ENCODE results near the gene ZBTB18.

Gene ZBTB18

DNA sequence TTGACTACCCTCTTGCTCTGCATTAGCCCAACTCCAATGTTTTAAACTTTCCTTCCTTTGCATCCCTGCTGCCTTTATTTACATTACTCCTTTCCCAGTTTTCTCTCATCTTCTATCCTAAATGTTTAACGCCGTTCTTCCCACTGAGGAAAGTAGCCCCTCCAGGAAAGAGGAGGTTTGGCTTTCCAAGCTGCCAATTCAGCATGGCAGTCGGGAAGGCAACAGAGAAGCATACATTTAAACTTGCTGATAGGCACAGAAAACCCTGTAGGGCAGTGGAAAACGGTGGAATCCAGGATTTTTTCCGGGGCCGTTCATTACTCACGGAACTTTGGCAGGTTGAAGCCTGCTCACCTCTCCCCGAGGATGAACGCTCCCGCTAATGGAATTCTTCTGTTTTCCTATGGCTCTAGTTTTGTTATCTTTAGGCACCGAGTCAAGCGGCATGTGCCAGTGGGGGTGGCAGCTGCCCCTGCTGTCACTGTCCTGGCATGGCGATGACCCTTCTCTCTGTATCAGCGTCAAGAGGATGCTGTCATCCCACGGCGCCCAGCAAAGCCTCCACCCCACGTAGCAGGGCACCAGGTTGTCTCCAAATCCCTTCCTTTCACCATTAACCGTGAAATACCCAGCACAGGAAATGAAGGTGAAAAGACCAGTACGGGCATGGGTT is 48.3 kb downstream of the ZBTB18 start:
- DNase-seq (ENCODE audit: low read depth) = no peak
- TF ChIP-seq, protein P1, sequence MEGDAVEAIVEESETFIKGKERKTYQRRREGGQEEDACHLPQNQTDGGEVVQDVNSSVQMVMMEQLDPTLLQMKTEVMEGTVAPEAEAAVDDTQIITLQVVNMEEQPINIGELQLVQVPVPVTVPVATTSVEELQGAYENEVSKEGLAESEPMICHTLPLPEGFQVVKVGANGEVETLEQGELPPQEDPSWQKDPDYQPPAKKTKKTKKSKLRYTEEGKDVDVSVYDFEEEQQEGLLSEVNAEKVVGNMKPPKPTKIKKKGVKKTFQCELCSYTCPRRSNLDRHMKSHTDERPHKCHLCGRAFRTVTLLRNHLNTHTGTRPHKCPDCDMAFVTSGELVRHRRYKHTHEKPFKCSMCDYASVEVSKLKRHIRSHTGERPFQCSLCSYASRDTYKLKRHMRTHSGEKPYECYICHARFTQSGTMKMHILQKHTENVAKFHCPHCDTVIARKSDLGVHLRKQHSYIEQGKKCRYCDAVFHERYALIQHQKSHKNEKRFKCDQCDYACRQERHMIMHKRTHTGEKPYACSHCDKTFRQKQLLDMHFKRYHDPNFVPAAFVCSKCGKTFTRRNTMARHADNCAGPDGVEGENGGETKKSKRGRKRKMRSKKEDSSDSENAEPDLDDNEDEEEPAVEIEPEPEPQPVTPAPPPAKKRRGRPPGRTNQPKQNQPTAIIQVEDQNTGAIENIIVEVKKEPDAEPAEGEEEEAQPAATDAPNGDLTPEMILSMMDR (IDR thresholded peaks at IDR 0.05; ENCODE audit: low read length, missing control alignments) = no peak
- no peak overlapping the region for H3K4me3 ChIP-seq (replicated peaks; ENCODE audit: low read depth, low read length)

DNA sequence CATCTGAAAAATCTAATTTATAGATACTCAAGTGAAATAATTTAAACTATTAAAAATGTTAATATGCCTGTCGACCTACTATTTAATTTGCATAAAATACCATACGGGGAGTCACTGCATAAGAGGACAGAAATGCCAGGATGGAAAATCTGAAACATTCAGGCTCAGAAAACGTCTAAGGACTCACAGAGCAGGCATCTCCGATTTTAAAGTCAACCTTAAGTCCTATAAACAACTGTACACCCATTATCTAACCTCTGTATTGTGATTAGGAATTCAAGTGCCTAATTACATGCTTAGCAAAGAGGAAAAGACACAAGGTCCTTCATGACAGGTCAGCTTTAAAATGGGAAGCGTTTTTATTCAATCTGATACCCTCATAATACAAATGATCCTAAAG is 49.2 kb downstream of the ZBTB18 start:
- TF ChIP-seq, protein P1 (IDR thresholded peaks at IDR 0.05; ENCODE audit: low read length, missing control alignments) = no peak
- no peak for DNase-seq (ENCODE audit: low read depth)

DNA sequence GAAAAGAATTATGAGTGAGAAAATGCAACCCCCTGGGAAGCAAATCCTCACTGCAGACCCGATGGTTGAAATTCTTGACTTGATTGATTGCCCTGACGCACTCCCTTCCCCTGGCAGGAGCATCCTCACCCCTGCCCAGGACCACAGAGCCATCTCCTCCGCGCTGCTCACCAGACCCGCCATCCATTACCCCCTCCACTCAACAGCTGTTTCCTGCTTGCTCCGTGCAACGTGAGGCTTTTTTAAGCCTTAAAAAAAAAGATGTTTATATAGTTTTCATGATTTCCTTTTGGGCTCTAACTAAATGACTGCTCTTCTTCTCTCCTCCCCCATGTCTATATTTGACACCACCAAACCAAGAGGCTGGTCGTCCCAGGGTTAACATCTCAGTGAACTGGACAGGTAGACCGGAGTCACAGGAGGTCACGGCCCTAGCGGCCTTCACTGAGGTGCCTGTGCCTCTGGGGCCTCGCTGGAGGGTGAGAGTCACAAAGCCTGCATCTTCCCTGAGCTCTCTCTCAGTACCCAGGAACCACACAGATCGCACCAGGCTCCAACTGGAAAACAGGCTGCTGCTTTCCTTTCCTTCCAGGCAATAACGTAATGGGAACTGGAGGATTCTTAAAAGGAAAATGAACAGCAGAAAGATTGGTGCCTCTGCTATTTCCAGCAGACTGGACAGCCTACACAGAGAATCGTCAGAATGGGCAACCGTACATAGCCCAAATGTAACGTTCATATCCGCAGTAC is 49.8 kb downstream of the ZBTB18 start:
- TF ChIP-seq, protein P1 (IDR thresholded peaks at IDR 0.05; ENCODE audit: low read length, missing control alignments) = no peak
- no peak overlapping the region for H3K4me3 ChIP-seq (replicated peaks; ENCODE audit: low read depth, low read length)
- peak; percentile 13 for DNase-seq (ENCODE audit: low read depth)

More for the DNA sequence above, 49.2 kb downstream of the ZBTB18 start:
- H3K4me3 ChIP-seq (replicated peaks; ENCODE audit: low read depth, low read length) = no peak overlapping the region

DNA sequence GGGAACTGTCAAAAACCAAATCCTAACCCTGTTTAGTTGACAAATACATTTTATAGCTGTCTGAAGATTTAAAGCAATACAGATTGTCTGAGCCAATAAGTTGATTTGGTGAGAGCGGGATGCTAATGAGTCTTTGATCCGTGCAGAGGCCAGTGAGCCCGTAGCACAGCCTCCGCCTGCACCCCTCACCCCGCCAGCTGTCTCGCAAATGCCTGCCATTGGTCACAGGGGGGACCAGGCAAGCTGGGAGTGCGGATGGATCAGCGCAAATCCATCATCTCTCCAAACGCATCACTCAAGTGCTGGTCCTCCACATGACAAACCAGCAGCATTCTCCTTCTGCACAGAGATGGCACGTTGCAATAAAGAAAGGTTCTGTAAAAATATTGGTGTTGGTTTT is 51.0 kb downstream of the ZBTB18 start:
- no peak for DNase-seq (ENCODE audit: low read depth)
- no peak overlapping the region for H3K4me3 ChIP-seq (replicated peaks; ENCODE audit: low read depth, low read length)
- TF ChIP-seq, protein P1 (IDR thresholded peaks at IDR 0.05; ENCODE audit: low read length, missing control alignments) = no peak

DNA sequence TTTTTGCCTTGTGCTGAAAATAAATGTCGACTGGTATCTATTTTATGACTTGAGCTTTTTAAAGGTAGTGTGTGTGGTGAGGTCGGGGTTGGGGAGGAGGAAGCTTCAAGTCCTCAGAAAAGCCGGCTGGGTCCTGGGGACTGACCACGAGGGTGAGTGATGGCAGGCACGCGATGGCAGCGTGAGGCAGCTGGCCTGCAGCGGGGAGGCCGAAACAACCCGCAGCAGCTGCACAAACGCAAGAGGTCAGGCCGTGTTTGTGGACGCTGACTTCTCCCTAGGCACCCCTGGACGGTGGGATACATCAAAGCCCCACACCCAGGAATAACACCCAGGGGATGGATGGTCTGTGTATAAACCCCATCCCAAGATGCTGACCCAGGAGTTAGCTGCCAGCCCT is 51.4 kb downstream of the ZBTB18 start:
- no peak overlapping the region for H3K4me3 ChIP-seq (replicated peaks; ENCODE audit: low read depth, low read length)
- TF ChIP-seq, protein P1 (IDR thresholded peaks at IDR 0.05; ENCODE audit: low read length, missing control alignments) = no peak
- no peak for DNase-seq (ENCODE audit: low read depth)

DNA sequence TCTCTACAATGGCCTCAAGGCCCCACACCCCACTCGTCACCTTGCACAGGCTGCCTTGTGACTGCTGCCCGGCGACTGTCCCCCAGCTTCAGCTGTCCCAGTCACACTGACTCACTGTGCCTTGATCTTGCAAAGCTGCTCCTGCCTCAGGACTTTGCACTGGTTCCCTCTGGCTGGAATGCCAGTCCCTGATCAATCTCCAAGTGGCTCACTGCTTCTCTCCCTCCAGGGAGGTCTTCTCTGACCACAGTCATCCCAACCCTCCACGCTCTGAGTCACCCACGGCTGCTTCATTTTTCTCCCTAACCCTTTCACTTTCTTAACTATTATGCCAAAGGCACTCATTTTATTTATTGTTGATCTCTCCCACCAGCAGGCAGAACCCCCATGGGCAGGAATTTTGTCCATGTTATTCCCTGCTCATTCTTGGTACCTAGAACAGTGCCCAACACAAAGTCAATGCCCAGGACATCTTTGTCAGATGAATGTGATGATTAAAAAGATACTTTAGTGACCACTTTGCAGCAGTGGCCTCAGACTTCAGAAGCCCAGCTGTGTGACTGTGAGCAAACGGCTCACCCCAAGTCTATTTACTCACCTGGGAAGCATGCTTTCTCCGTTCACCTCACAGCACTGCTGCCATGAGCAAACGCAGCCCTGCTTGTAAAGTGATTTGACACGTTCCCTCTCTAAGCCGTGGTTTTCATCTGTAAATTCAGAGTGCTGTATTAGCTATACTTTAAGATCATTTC is 53.4 kb downstream of the ZBTB18 start:
- peak; percentile 71 for DNase-seq (ENCODE audit: low read depth)
- TF ChIP-seq, protein P1 (IDR thresholded peaks at IDR 0.05; ENCODE audit: low read length, missing control alignments) = no peak
- no peak overlapping the region for H3K4me3 ChIP-seq (replicated peaks; ENCODE audit: low read depth, low read length)

Data from fibroblast of pulmonary artery (primary cell).